WERI-Rb-1 (cell line): ENCODE results near the gene GLCE.

ENCODE experiments used
- DNase-seq: peaks from one replicate; pipeline ENCODE4 v3.0.0-alpha.2; 2020
- H3K27ac ChIP-seq: fragments of 250-450 bp; sonication (Bioruptor Pico); 2 replicates; pipeline ENCODE4 v1.5.1; 2020; ENCODE audit warnings: mild to moderate bottlenecking, moderate library complexity
- H3K27me3 ChIP-seq: fragments of 250-450 bp; sonication (Bioruptor Pico); 2 replicates; pipeline ENCODE4 v1.5.1; 2021; ENCODE audit warnings: mild to moderate bottlenecking, low read depth, moderate library complexity; ENCODE audit not compliant: insufficient read depth, severe bottlenecking
- H3K36me3 ChIP-seq: fragments of 250-450 bp; sonication (Bioruptor Pico); 2 replicates; pipeline ENCODE4 v1.5.1; 2020; ENCODE audit warnings: mild to moderate bottlenecking, moderate library complexity
- H3K4me3 ChIP-seq: 2 replicates; pipeline ENCODE4 v1.5.1; 2011; ENCODE audit warnings: low read depth, mild to moderate bottlenecking, control low read depth, low read length
- H3K9me3 ChIP-seq: fragments of 250-450 bp; sonication (Bioruptor Pico); 2 replicates; pipeline ENCODE4 v1.5.1; 2021; ENCODE audit warnings: mild to moderate bottlenecking, moderate library complexity; ENCODE audit not compliant: severe bottlenecking
- TF ChIP-seq, protein P1 (sequence below): IDR thresholded peaks from 2 replicates; pipeline ENCODE4 v1.5.1; 2011; ENCODE audit warnings: low read depth, mild to moderate bottlenecking, control low read depth, inconsistent platforms, low read length

The GLCE gene

DNA sequence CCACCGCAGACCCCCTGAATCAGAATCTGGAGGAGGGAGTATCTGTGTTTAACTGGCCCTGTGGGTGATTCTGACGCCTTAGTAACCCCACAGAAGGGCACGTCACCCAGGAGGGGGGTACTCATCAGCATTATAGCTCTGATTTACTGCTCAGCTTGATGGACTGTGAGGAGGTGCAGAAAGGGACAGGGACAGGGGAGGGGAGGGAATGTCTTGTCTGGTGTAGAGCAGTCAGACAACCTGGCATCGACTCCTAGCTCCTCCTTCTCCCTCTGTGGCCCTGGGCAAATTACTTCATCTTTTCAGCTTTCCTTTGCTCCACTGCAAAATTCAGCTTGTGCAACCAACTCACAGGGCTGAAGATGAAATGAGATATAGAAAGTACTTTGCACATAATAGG is 42.3 kb upstream of the GLCE start:
- no peaks in the 10 kb centered on the region for H3K36me3 ChIP-seq
- no peak overlapping the region for H3K4me3 ChIP-seq
- DNase-seq, result no peak
- no peak overlapping the region for H3K27ac ChIP-seq
- TF ChIP-seq, protein P1, sequence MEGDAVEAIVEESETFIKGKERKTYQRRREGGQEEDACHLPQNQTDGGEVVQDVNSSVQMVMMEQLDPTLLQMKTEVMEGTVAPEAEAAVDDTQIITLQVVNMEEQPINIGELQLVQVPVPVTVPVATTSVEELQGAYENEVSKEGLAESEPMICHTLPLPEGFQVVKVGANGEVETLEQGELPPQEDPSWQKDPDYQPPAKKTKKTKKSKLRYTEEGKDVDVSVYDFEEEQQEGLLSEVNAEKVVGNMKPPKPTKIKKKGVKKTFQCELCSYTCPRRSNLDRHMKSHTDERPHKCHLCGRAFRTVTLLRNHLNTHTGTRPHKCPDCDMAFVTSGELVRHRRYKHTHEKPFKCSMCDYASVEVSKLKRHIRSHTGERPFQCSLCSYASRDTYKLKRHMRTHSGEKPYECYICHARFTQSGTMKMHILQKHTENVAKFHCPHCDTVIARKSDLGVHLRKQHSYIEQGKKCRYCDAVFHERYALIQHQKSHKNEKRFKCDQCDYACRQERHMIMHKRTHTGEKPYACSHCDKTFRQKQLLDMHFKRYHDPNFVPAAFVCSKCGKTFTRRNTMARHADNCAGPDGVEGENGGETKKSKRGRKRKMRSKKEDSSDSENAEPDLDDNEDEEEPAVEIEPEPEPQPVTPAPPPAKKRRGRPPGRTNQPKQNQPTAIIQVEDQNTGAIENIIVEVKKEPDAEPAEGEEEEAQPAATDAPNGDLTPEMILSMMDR, result no peak
- H3K27me3 ChIP-seq, result no peaks in the 10 kb centered on the region
- no peaks in the 10 kb centered on the region for H3K9me3 ChIP-seq

DNA sequence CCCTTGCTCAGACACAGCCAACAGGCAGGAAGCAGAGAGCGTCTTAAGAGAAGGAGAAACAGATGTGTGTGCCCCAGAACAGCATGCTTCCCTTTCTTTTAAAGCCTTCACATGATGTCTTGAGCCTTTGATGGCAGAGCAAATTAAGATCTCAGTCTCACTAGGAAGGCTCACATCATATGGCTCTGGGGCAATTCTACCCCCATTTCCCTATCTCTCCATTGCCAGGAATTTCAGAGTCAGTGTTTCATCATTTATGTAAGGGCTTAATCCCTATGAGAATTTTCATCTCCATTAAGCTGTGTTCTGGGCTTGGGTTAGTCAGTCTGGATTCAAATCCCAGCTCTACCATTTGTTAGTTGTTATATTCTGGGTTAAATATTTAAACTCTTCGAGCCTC is 41.4 kb upstream of the GLCE start:
- H3K27me3 ChIP-seq, result no peaks in the 10 kb centered on the region

DNA sequence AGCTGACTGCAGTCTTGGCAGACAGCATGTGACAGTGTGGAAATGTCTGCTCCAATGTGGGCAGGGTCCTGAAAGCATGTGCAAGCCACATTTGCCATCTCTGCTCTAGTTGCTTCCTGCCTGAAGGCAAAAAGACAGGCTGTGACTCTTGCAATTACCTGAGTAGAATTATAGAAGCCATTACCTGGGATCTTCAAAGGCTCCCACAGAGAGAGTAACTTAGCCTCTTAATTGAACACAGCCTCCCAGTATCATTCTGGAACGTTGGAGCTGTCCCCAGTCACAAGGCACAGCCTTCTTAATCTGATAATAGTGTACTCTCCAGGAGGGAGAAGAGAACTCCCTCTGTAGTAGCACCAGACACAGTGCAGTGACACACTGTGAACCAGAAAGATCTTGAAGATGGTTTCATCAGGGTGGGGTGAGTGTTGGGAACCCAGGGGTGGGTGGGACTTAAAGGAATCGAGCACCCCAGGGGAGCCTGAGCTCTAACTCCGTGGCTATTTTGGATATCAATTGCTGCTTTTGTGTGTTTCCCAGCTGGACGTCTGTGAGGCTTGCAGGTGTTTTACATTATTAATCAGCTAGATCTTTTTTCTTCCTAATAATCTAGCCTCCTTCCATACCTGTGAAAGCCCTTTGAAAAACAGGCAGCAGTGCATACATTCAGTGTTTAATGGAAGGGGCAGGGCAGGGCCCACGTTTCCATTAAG is 40.6 kb upstream of the GLCE start:
- TF ChIP-seq, protein P1, result no peak
- Histone ChIP-seq H3K27ac (no peak overlapping the region), H3K36me3 (no peaks in the 10 kb centered on the region), H3K4me3 (no peak overlapping the region), H3K27me3 (no peaks in the 10 kb centered on the region), H3K9me3 (no peaks in the 10 kb centered on the region)
- DNase-seq, result no peak

More for the DNA sequence above, 41.4 kb upstream of the GLCE start:
- no peaks in the 10 kb centered on the region for H3K36me3 ChIP-seq
- DNase-seq, result no peak
- no peak overlapping the region for H3K27ac ChIP-seq
- H3K4me3 ChIP-seq, result no peak overlapping the region
- TF ChIP-seq, protein P1, result no peak
- no peaks in the 10 kb centered on the region for H3K9me3 ChIP-seq

DNA sequence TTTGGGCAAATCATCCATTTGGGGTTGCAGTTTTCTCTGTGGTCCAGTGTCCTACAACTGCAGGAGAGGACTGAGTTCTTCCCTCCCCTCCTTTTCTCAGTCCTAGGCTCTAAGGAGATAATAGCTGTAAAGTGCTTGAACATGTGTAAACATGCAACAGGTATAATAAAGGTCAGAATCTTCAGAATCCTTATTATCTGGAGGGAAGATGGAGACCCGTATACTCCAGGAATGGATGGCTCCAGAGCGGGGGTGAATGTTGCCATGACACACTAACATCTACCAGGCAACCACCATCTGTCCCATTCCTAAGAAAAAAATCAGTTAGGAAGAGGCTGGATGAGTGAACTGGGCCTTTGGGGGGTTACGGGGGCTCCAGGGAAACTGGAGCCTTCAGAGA is 39.7 kb upstream of the GLCE start:
- Histone ChIP-seq H3K36me3 (no peaks in the 10 kb centered on the region), H3K27me3 (no peaks in the 10 kb centered on the region), H3K4me3 (no peak overlapping the region), H3K27ac (no peak overlapping the region), H3K9me3 (no peaks in the 10 kb centered on the region)
- no peak for DNase-seq
- TF ChIP-seq, protein P1, result no peak

DNA sequence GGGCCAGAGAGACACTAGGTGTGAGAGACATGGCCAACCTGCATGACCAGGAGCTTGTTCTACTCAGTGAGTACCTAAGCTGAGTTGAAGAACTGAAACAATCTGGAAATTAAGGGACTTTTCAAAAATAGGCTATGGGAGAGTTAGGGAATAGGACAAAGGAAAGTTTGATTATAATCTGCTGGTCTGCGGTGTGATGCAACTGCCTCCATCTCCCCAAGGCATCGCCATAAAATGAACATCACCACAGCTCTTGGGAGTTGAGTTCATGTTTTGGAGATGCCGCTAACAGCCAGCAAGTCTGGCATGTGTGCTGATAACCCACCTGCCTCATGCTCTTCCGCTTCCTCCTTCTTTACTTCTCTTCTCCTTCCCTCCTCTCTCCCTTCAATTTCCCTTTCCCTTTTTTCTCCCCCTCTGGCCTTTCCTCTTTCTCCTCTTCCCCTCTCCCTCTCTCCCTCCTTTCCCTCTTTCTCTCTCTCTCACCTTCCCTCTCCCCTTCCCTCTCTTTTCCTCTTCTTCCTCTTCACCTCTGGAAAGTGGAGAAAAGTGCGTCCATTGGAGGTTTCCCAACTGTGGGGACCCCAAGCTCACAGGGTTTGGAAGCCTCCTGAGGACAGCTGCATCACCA is 39.1 kb upstream of the GLCE start:
- TF ChIP-seq, protein P1, result no peak
- no peak for DNase-seq
- Histone ChIP-seq H3K27ac (no peak overlapping the region), H3K36me3 (no peaks in the 10 kb centered on the region), H3K27me3 (no peaks in the 10 kb centered on the region), H3K9me3 (no peaks in the 10 kb centered on the region), H3K4me3 (no peak overlapping the region)
